GM19467 (cell line): ENCODE results near the gene ITGA6.

Source experiments
- ATAC-seq: cut with Tn5 transposase; IDR thresholded peaks from one replicate; pipeline ENCODE4 v1.9.1; 2021; ENCODE audit warnings: mild to moderate bottlenecking, moderate library complexity; ENCODE audit not compliant: unreplicated experiment

Gene ITGA6

GRCh38 chr2:172439509-172439860 is 12.1 kb downstream of the ITGA6 start:
- no peak for ATAC-seq

GRCh38 chr2:172439911-172440310 is 12.5 kb downstream of the ITGA6 start:
- no peak for ATAC-seq

- no peak for ATAC-seq
Measured at GRCh38 chr2:172440795-172441194, 13.4 kb downstream of the ITGA6 start.

- no peak for ATAC-seq
Measured at GRCh38 chr2:172442072-172442895, 14.9 kb downstream of the ITGA6 start.

- ATAC-seq = no peak
Measured at GRCh38 chr2:172445851-172446250, 18.5 kb downstream of the ITGA6 start.

- no peak for ATAC-seq
Measured at GRCh38 chr2:172446474-172447063, 19.2 kb downstream of the ITGA6 start.

GRCh38 chr2:172447811-172448493 is 20.6 kb downstream of the ITGA6 start:
- ATAC-seq = no peak

- no peak for ATAC-seq
Measured at GRCh38 chr2:172448544-172449267, 21.3 kb downstream of the ITGA6 start.

- no peak for ATAC-seq
Measured at GRCh38 chr2:172449911-172450550, 22.6 kb downstream of the ITGA6 start.

- ATAC-seq = no peak
Measured at GRCh38 chr2:172451923-172452322, 24.5 kb downstream of the ITGA6 start.

GRCh38 chr2:172452845-172453244 is 25.5 kb downstream of the ITGA6 start:
- no peak for ATAC-seq

GRCh38 chr2:172454404-172455120 is 27.2 kb downstream of the ITGA6 start:
- ATAC-seq = no peak

GRCh38 chr2:172455121-172455515 is 27.7 kb downstream of the ITGA6 start:
- no peak for ATAC-seq

- ATAC-seq = no peak
Measured at GRCh38 chr2:172456002-172456401, 28.6 kb downstream of the ITGA6 start.

- ATAC-seq = no peak
Measured at GRCh38 chr2:172457536-172457935, 30.1 kb downstream of the ITGA6 start.

- ATAC-seq = no peak
Measured at GRCh38 chr2:172458561-172459124, 31.3 kb downstream of the ITGA6 start.

GRCh38 chr2:172460780-172461201 is 33.4 kb downstream of the ITGA6 start:
- ATAC-seq = no peak

GRCh38 chr2:172461591-172462372 is 34.4 kb downstream of the ITGA6 start:
- ATAC-seq = no peak

- ATAC-seq = no peak
Measured at GRCh38 chr2:172462373-172462848, 35.0 kb downstream of the ITGA6 start.
